ENCODE data around the gene MOGAT3. TPM values are rescaled to one million over a fixed set of nuclear protein-coding genes. Genes with fewer than 3 reads are reported as not detected.

The MOGAT3 gene
- total and polyA plus RNA-seq, 5 experiments from 2014 or later = not detected

- Mint-ChIP-seq H3K27ac (no peak overlapping the region), H3K9me3 (no peaks in the 10 kb centered on the region), H3K36me3 (peaks cover 0 to 36% (median 12%) of the 10 kb centered on the region in 3 donors), H3K27me3 (peaks cover 7 to 34% (median 14%) of the 10 kb centered on the region in 5 donors), H3K4me1 (peaks cover 11 to 25% (median 17%) of the 10 kb centered on the region in 4 donors), H3K4me3 (peak overlapping the region in 1 of 10 donors; percentile 41)
- DNase-seq = no peak
- POLR2A ChIA-PET = interaction anchor here (0.5 kb wide), 1 partner anchor 70 kb away, joined by 3 read pairs; no protein-coding TSS in a partner anchor
- ATAC-seq = no peak
These were observed 39.9 kb downstream of the MOGAT3 start for GRCh38 chr7:101160910-101161309.

DNA sequence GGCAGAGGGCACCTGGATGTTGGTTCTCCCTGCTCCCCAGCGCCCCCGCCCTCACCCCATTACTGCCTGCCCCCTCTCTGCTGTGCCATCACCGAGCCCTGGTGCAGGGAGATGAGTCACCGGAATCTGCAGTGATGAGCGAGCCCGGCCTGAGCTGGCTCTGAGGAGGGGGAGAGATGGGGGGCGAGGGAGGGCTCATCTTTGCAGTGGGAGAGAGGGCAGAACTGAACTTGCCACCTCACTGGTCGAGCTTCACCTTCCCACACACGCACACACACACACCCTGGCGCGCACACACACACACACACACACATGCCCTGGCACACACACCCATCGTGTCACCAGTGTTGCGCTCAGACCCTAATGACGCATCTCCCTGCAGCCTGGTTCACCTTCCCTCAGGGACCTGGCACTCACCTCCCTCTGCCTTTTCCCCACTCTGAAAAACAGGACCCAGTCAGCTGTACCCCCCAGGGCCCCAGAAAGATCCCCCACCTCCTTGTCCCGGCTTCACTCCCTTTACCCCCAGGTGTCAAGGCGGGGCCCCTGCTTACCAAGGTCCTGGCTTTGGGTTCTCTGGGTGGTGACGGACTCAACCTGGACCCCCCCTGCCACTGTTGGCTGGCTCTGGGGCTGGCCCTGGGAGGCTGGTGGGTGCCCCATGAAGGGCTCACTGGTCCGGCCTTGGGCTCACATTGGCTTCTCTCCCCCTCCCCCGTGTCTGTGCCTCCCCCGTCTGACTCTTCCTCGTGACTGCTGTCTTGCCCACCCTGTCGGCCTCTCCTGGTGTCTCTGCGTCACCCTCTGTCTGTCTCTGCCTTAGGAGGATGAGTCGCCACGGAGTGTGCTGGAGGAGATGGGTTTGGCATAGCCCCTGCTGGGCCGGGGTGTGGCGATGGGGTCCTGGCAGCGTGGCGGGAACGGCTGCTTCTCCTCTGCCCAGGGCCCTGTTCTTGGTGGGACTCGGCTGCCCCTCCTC is 40.9 kb downstream of the MOGAT3 start:
- peaks cover under 1 to 24% (median 5%) of the 10 kb centered on the region in 5 donors for H3K27me3 Mint-ChIP-seq
- no peak overlapping the region for H3K27ac Mint-ChIP-seq
- no peak overlapping the region for H3K4me3 Mint-ChIP-seq
- ATAC-seq (no peak), DNase-seq (no peak)
- POLR2A ChIA-PET = interaction anchor here (0.5 to 0.7 kb wide), 2 partner anchors 47 to 71 kb away, joined by 3 to 4 read pairs; no protein-coding TSS in a partner anchor
- H3K36me3 Mint-ChIP-seq = peaks cover 0 to 29% (median 9%) of the 10 kb centered on the region in 3 donors
- peaks cover 10 to 23% (median 16%) of the 10 kb centered on the region in 4 donors for H3K4me1 Mint-ChIP-seq
- H3K9me3 Mint-ChIP-seq = no peaks in the 10 kb centered on the region

GRCh38 chr7:101156866-101157589 is 43.8 kb downstream of the MOGAT3 start:
- DNase-seq = no peak
- peaks cover 0 to 8% (median 1%) of the 10 kb centered on the region in 5 donors for H3K27me3 Mint-ChIP-seq
- POLR2A ChIA-PET = interaction anchor here (0.6 to 1.1 kb wide), 4 partner anchors 13 to 993 kb away, joined by 3 to 7 read pairs (median 4); partner anchors contain the start of gene PLOD3
- H3K9me3 Mint-ChIP-seq = no peaks in the 10 kb centered on the region
- peak overlapping the region in 1 of 10 donors; percentile 28 for H3K4me3 Mint-ChIP-seq
- no peak for ATAC-seq
- H3K4me1 Mint-ChIP-seq = peaks cover 10 to 16% (median 14%) of the 10 kb centered on the region in 4 donors
- peaks cover 0 to 29% (median 9%) of the 10 kb centered on the region in 3 donors for H3K36me3 Mint-ChIP-seq
- H3K27ac Mint-ChIP-seq = no peak overlapping the region

GRCh38 chr7:101156277-101156676 is 44.6 kb downstream of the MOGAT3 start:
- no peak for ATAC-seq
- peaks cover 0 to 29% (median 9%) of the 10 kb centered on the region in 3 donors for H3K36me3 Mint-ChIP-seq
- no peaks in the 10 kb centered on the region for H3K9me3 Mint-ChIP-seq
- DNase-seq = no peak
- peak overlapping the region in 2 of 10 donors; percentile 28 to 33 for H3K4me3 Mint-ChIP-seq
- POLR2A ChIA-PET = interaction anchor here (0.6 to 1.5 kb wide), 4 partner anchors 9 to 992 kb away, joined by 3 to 6 read pairs (median 4); partner anchors contain the start of genes PLOD3 and VGF
- H3K27ac Mint-ChIP-seq = no peak overlapping the region
- peaks cover 10 to 16% (median 14%) of the 10 kb centered on the region in 4 donors for H3K4me1 Mint-ChIP-seq
- peaks cover 0 to 6% (median 1%) of the 10 kb centered on the region in 5 donors for H3K27me3 Mint-ChIP-seq

DNA sequence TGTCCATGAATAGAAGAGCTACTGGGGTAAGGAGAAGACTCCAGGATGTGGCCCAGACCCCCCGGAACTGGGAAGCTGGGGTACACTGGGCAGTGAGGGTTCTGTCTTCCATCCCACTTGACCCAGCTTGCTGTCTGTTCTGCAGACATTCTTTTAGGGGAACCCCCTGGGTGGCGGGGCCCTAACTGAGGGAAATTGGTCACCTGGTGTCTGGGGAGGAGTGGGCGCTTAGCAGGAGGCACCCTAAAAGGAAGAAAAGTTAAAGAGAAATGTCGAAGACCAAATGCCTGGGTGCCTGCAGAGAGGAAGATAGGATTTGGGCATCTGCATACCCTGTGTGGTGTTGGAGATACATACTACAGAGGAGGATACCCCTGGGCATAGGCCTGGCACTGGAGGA is 45.5 kb downstream of the MOGAT3 start:
- Mint-ChIP-seq H3K27ac (peak overlapping the region in 3 of 10 donors; percentile 11 to 41 (median 35)), H3K4me1 (peaks cover 10 to 16% (median 13%) of the 10 kb centered on the region in 4 donors), H3K9me3 (no peaks in the 10 kb centered on the region), H3K36me3 (peaks cover 0 to 26% (median 8%) of the 10 kb centered on the region in 3 donors), H3K27me3 (peaks cover 0 to 5% (median 0%) of the 10 kb centered on the region in 5 donors), H3K4me3 (peak overlapping the region; percentile 67 to 90 (median 75))
- POLR2A ChIA-PET = interaction anchor here (1.5 kb wide), 1 partner anchor 10 kb away, joined by 6 read pairs; the partner anchor contains the start of gene VGF
- DNase-seq (no peak), ATAC-seq (no peak)

DNA sequence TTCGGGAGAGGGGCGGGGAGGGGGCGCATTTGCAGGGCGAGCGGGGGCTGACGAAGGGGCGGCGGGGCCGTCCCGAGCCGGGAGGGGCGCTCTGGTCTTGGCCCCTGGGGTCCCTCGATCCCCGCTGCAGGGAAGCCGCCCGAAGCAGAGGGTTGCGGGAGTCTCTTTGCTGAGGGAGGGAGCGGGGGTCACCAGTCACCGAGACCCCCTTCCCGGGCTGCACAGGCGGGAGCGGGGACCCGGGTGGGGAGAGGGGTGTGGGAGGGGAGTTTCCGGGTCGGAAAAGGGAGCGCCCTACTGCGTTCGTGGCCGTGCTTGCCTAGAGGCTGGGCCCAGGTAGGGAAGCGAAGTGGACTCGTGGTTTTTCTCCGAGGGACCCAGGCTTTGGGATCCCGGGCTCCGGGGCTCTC is 46.1 kb downstream of the MOGAT3 start:
- H3K4me3 Mint-ChIP-seq = peak overlapping the region in 9 of 10 donors; percentile 69 to 90 (median 82)
- no peak overlapping the region for H3K27ac Mint-ChIP-seq
- DNase-seq = no peak
- H3K4me1 Mint-ChIP-seq = peaks cover 10 to 16% (median 13%) of the 10 kb centered on the region in 4 donors
- peaks cover 0 to 21% (median 6%) of the 10 kb centered on the region in 3 donors for H3K36me3 Mint-ChIP-seq
- POLR2A ChIA-PET = no interaction called here
- H3K9me3 Mint-ChIP-seq = no peaks in the 10 kb centered on the region
- H3K27me3 Mint-ChIP-seq = peaks cover 2 to 5% (median 2%) of the 10 kb centered on the region in 5 donors
- peak; percentile 8 to 38 for ATAC-seq

GRCh38 chr7:101153969-101154692 is 46.7 kb downstream of the MOGAT3 start, which contains the start of gene AP1S1:
AP1S1 (plus strand) TSS chr7:101154476; CDS start chr7:101154515, 39 bp downstream.
- Mint-ChIP-seq H3K27me3 (peaks cover 3 to 11% (median 8%) of the 10 kb centered on the region in 5 donors), H3K4me3 (peak within 1 kb of the TSS; percentile 72 to 90 (median 86)), H3K4me1 (peaks cover 10 to 16% (median 13%) of the 10 kb centered on the region in 4 donors), H3K36me3 (peaks cover 0 to 16% (median 6%) of the 10 kb centered on the region in 3 donors), H3K27ac (peak within 1 kb of the TSS; percentile 11 to 94 (median 90)), H3K9me3 (no peaks in the 10 kb centered on the region)
- POLR2A ChIA-PET = no interaction called here
- ATAC-seq (peak; percentile 84 to 91), DNase-seq (peak; percentile 79 to 97 (median 89))

- POLR2A ChIA-PET = no interaction called here
- H3K27ac Mint-ChIP-seq = peak overlapping the region in 2 of 10 donors; percentile 58 to 76
- ATAC-seq (no peak), DNase-seq (no peak)
- peaks cover 0 to 2% (median 0%) of the 10 kb centered on the region in 3 donors for H3K36me3 Mint-ChIP-seq
- H3K4me3 Mint-ChIP-seq = peak overlapping the region in 2 of 10 donors; percentile 26 to 50
- peaks cover 10 to 16% (median 16%) of the 10 kb centered on the region in 4 donors for H3K4me1 Mint-ChIP-seq
- no peaks in the 10 kb centered on the region for H3K9me3 Mint-ChIP-seq
- peaks cover 9 to 20% (median 11%) of the 10 kb centered on the region in 5 donors for H3K27me3 Mint-ChIP-seq
These were observed 48.8 kb downstream of the MOGAT3 start for GRCh38 chr7:101151908-101152651.
